HepG2 (cell line): ENCODE data around the gene PNP. TPM values are rescaled to one million over a fixed set of nuclear protein-coding genes. Genes with fewer than 3 reads are reported as not detected.

Experiments used
- ATAC-seq: fragments of 200-7000 bp; cut with Tn5 transposase; 3 replicates; pipeline ENCODE4 v1.9.1; 2020; ENCODE audit warnings: mild to moderate bottlenecking, moderate library complexity
- BruUV-seq: library from RNA; stranded (reverse); fragments of 400-500 nt; replicated peaks from 2 replicates; lab custom pipeline; 2021; lab: Mats Ljungman, UMichigan
- CTCF ChIA-PET: fragments of 300-600 bp; formaldehyde crosslinking; extraction: SDS; loops from one replicate; lab custom pipeline; 2021; ENCODE audit warnings: low total read pairs, inconsistent platforms, low intra/inter-chr PET ratio; lab: Yijun Ruan, JAX
- POLR2A ChIA-PET: fragments of 350-600 bp; sonication (Branson Sonifier 250); formaldehyde crosslinking; loops from one replicate; lab custom pipeline; 2020; ENCODE audit warnings: antibody characterized with exemption, inconsistent platforms; lab: Yijun Ruan, JAX
- DNase-seq: peaks from one replicate; pipeline ENCODE4 v3.0.0-alpha.2; 2015; ENCODE audit warnings: low spot score
- FAIRE-seq: peaks from 3 replicates; lab custom pipeline; 2011; peaks lifted over from hg19 to GRCh38; lab: Jason Lieb, UNC
- H2AFZ ChIP-seq: one replicate; pipeline ENCODE4 v1.6.1; 2011; ENCODE audit warnings: low read length, inconsistent platforms
- H3K27ac ChIP-seq: fragments of 300-600 bp; 3 replicates; pipeline ENCODE4 v1.8.0; 2011; ENCODE audit warnings: mixed run types, mild to moderate bottlenecking, mixed read lengths, low read length, inconsistent platforms; ENCODE audit not compliant: insufficient read depth; ENCODE audit errors: extremely low read length
- H3K27me3 ChIP-seq, 2 experiments: fragments of 200-600 bp in 1 of 2; 2 replicates in 1 of 2; 3 replicates in 1 of 2; pipeline versions ENCODE4 v1.6.0 to v1.8.0; 2011; ENCODE audit warnings: low read length in 2 of 2, mild to moderate bottlenecking in 2 of 2, moderate library complexity in 2 of 2, inconsistent platforms in 1 of 2; ENCODE audit not compliant: insufficient read depth in 2 of 2, control insufficient read depth in 1 of 2
- H3K36me3 ChIP-seq, 2 experiments: fragments of 200-600 bp in 1 of 2; replicated peaks in 1 of 2; 2 replicates in 1 of 2; 3 replicates in 1 of 2; pipeline versions ENCODE4 v1.5.1 to v1.8.0; 2011; ENCODE audit warnings: low read length in 2 of 2, inconsistent platforms in 1 of 2; ENCODE audit not compliant: insufficient read depth in 2 of 2, control insufficient read depth in 1 of 2
- H3K4me1 ChIP-seq: 2 replicates; pipeline ENCODE4 v1.5.1; 2012; ENCODE audit warnings: low read length, inconsistent platforms; ENCODE audit not compliant: insufficient read depth
- H3K4me2 ChIP-seq: 2 replicates; pipeline ENCODE4 v1.6.0; 2011; ENCODE audit warnings: low read depth, low read length, inconsistent platforms
- H3K4me3 ChIP-seq, 3 experiments: fragments of 200-600 bp in 1 of 3; sonication (generic), shearing (Covaris generic) in 1 of 3; replicated peaks in 1 of 3; 2 replicates each; pipeline ENCODE4 v1.5.1; 2011 to 2016; ENCODE audit warnings: low read length in 3 of 3, inconsistent platforms in 2 of 3, low read depth in 2 of 3, mild to moderate bottlenecking in 2 of 3, control low read depth in 1 of 3, mixed read lengths in 1 of 3; ENCODE audit not compliant: insufficient read depth in 1 of 3
- H3K79me2 ChIP-seq: one replicate; pipeline ENCODE4 v1.6.1; 2011; ENCODE audit warnings: low read length, inconsistent platforms; ENCODE audit not compliant: insufficient read depth
- H3K9ac ChIP-seq: 2 replicates; pipeline ENCODE4 v1.6.0; 2011; ENCODE audit warnings: mild to moderate bottlenecking, low read depth, low read length, inconsistent platforms; ENCODE audit not compliant: insufficient read depth
- H3K9me3 ChIP-seq: 2 replicates; pipeline ENCODE4 v1.5.1; 2012; ENCODE audit warnings: mild to moderate bottlenecking, low read length
- H4K20me1 ChIP-seq: 2 replicates; pipeline ENCODE4 v1.6.0; 2011; ENCODE audit warnings: inconsistent platforms, mild to moderate bottlenecking, low read length, moderate library complexity; ENCODE audit not compliant: insufficient read depth
- SKI ChIP-seq: fragments of 450-650 bp; IDR thresholded peaks from one replicate; pipeline ENCODE4 v1.6.1; 2018; ENCODE audit warnings: mild to moderate bottlenecking; ENCODE audit not compliant: partially characterized antibody
- SOX6 ChIP-seq, 2 experiments: fragments of 450-650 bp in 1 of 2; sonication (generic) in 1 of 2; formaldehyde crosslinking in 1 of 2; IDR thresholded peaks; 2 replicates each; pipeline versions ENCODE4 v1.4.0 to v1.6.1; 2017 to 2020; ENCODE audit warnings: antibody characterized with exemption in 1 of 2, mild to moderate bottlenecking in 1 of 2, missing genetic modification reagents in 1 of 2
- ZBTB2 ChIP-seq: sonication (generic); formaldehyde crosslinking; IDR thresholded peaks from 2 replicates; pipeline ENCODE4 v1.8.0; 2022; ENCODE audit warnings: low read depth, missing genetic modification reagents
- ZNF501 ChIP-seq: sonication (generic); formaldehyde crosslinking; IDR thresholded peaks from 2 replicates; pipeline ENCODE4 v1.5.1; 2020; ENCODE audit warnings: mild to moderate bottlenecking, moderate library complexity, missing genetic modification reagents
- ZNF570 ChIP-seq: sonication (generic); formaldehyde crosslinking; IDR thresholded peaks from 2 replicates; pipeline ENCODE4 v1.4.0; 2020; ENCODE audit warnings: mild to moderate bottlenecking, missing genetic modification reagents, borderline replicate concordance
- ZNF724P ChIP-seq: sonication (generic); formaldehyde crosslinking; IDR thresholded peaks from 2 replicates; pipeline ENCODE4 v1.8.0; 2022; ENCODE audit warnings: missing genetic modification reagents, borderline replicate concordance
- WGBS: methylation state at CpG from one replicate; pipeline ENCODE4 v1.1.6; 2017; ENCODE audit warnings: low lambda C conversion rate; 5-methylcytosine and 5-hydroxymethylcytosine counted together
- in situ Hi-C: cut with HindIII; loops from 2 replicates; pipeline ENCODE4 v1.10.0; 2017; ENCODE audit warnings: low pct_unique_long_range_greater_than_20kb; ENCODE audit not compliant: extremely low pct_ligation_motif_present
- intact Hi-C: fragments of 100-400 bp; cut with micrococcal nuclease; formaldehyde crosslinking; loops from one replicate; pipeline ENCODE4 v1.10.0; 2022; ENCODE audit not compliant: unreplicated experiment
- polyA plus RNA-seq, 8 experiments: library from polyadenylated mRNA; depleted of rRNA in 3 of 8; stranded (reverse) in 7 of 8; unstranded in 1 of 8; fragments of >200 nt; fragmentation: Illumina TruSeq in 4 of 8; extraction: Trizol in 4 of 8; gene quantifications; 2 replicates each; pipeline versions ENCODE4 v1.2.1 to v1.2.3, GENCODE V29; 2011 to 2016; ENCODE audit warnings: low read depth in 4 of 8, missing spikeins in 1 of 8, mixed read lengths in 1 of 8; ENCODE audit not compliant: insufficient read depth in 1 of 8
- total RNA-seq, 5 experiments: library from RNA; depleted of rRNA; stranded (reverse); fragments of >200 nt; fragmentation: Illumina TruSeq; extraction: Trizol; gene quantifications; 2 replicates each; pipeline ENCODE4 v1.2.3, GENCODE V29; 2016; ENCODE audit warnings: low read depth in 1 of 5

The PNP gene
- total and polyA plus RNA-seq, 2 of the 13 experiments (the other 11 are each of a cell fraction or from before 2014, with no cell fraction given): 45.4 to 74.8 TPM

- TF ChIP-seq ZBTB2 (no peak), ZNF724P (CRISPR knock-in tag) (no peak), SKI (no peak), ZNF570 (CRISPR knock-in tag) (no peak), ZNF501 (CRISPR knock-in tag) (no peak), SOX6 (IDR thresholded peaks at IDR 0.05) (no peak), SOX6 (CRISPR knock-in tag; IDR thresholded peaks at IDR 0.05) (no peak)
- H3K36me3 ChIP-seq: peaks cover 19 to 45% of the 10 kb centered on the region in 2 experiments
- in situ Hi-C loops: no loop called here
- FAIRE-seq (no peak), ATAC-seq (no peak), DNase-seq (no peak)
- no peaks in the 10 kb centered on the region for H4K20me1 ChIP-seq
- intact Hi-C loops: no loop called here
- ChIA-PET POLR2A (interaction anchor here (0.8 kb wide), 1 partner anchor 15 kb away, joined by 3 read pairs; the partner anchor contains the start of gene PIP4P1), CTCF (no interaction called here)
- no peak overlapping the region for H3K27ac ChIP-seq
- H3K27me3 ChIP-seq: no peaks in the 10 kb centered on the region
- H3K79me2 ChIP-seq: no peaks in the 10 kb centered on the region
- no TSS peak for BruUV-seq
- H3K9ac ChIP-seq: no peak overlapping the region
- 97% methylated on average over 5 of the region's 5 CpGs for WGBS
- H3K4me3 ChIP-seq: no peak overlapping the region
- H2AFZ ChIP-seq: no peak overlapping the region
- peaks cover 16% of the 10 kb centered on the region for H3K4me1 ChIP-seq
- no peaks in the 10 kb centered on the region for H3K9me3 ChIP-seq
- H3K4me2 ChIP-seq: no peak overlapping the region
Observed at GRCh38 chr14:20476776-20477175, 7.6 kb downstream of the PNP start.
